ENCODE measurements around the gene NSF. TPM values are rescaled to one million over a fixed set of nuclear protein-coding genes. Genes with fewer than 3 reads are reported as not detected.

The NSF gene
- total and polyA plus RNA-seq, 2 experiments from 2014 or later, result 18.6 to 29.0 TPM

DNA sequence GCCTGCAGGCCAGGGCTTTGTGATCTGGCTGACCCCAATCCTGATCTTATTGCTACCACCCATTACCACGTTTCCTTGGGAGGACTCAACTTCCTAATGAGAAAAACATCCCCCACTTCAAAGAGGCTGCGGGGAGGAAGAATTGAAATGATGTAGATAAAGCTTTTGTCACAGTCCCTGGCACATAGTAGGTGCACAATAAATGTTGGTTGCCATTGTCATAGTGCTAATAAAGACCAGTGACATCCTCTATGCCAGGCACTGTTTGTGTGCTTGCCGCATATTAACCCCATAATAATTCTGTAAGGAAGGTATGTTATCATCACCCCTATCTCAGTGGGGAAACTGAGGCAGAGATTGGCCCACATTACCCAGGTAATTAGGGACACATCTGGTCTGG is 205.6 kb downstream of the NSF start:
- no peaks in the 10 kb centered on the region for H3K36me3 ChIP-seq
- H3K27me3 ChIP-seq, result no peaks in the 10 kb centered on the region
- no peak for DNase-seq (ENCODE audit: low read depth in 1 of 2, low spot score in 1 of 2)
- no peaks in the 10 kb centered on the region for H3K4me1 ChIP-seq (ENCODE audit: low read depth)
- no peak overlapping the region for H3K4me3 ChIP-seq
- no peaks in the 10 kb centered on the region for H3K9me3 ChIP-seq (ENCODE audit: low read depth)
- TF ChIP-seq CTCF (IDR thresholded peaks at IDR 0.05; ENCODE audit: low read depth, low read length), result no peak
- H3K27ac ChIP-seq, result no peak overlapping the region

GRCh38 chr17:46796524-46796923 is 206.1 kb downstream of the NSF start:
- H3K27me3 ChIP-seq, result no peaks in the 10 kb centered on the region
- no peak for TF ChIP-seq CTCF (IDR thresholded peaks at IDR 0.05; ENCODE audit: low read depth, low read length)
- no peaks in the 10 kb centered on the region for H3K9me3 ChIP-seq (ENCODE audit: low read depth)
- no peak for DNase-seq (ENCODE audit: low read depth in 1 of 2, low spot score in 1 of 2)
- no peaks in the 10 kb centered on the region for H3K36me3 ChIP-seq
- no peaks in the 10 kb centered on the region for H3K4me1 ChIP-seq (ENCODE audit: low read depth)
- H3K4me3 ChIP-seq, result no peak overlapping the region
- no peak overlapping the region for H3K27ac ChIP-seq

DNA sequence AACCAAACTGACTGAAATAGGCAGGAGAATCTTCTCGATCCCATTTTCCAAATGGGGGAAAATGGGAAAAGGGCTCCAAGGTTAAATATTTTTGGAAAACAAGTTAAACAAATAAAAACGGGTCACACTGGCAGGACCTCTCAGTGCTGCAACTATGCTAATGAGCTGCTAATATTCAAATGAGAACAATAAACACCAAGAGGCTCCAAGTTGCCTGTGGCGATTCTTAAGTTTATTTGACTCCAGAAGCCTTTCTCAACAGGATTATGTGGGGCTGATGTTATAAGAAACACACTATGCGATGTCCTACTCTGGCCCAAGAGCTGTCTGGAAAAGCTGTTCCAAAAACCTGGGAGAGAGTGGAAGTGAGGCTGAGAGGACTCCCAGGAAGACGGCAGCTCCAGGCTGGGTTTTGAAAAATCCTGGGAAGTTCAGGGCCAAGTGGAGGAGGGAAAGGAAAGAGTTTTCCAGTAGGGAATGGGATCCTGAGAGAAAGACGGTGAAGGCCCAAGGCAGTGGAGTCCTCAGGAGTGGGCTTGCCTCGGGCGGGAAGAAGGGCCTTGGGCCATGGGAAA is 206.6 kb downstream of the NSF start:
- no peak overlapping the region for H3K27ac ChIP-seq
- H3K36me3 ChIP-seq, result no peaks in the 10 kb centered on the region
- H3K9me3 ChIP-seq (ENCODE audit: low read depth), result no peaks in the 10 kb centered on the region
- no peaks in the 10 kb centered on the region for H3K4me1 ChIP-seq (ENCODE audit: low read depth)
- no peak for TF ChIP-seq CTCF (IDR thresholded peaks at IDR 0.05; ENCODE audit: low read depth, low read length)
- DNase-seq (ENCODE audit: low read depth in 1 of 2, low spot score in 1 of 2), result no peak
- no peak overlapping the region for H3K4me3 ChIP-seq
- H3K27me3 ChIP-seq, result no peaks in the 10 kb centered on the region

GRCh38 chr17:46800573-46800972 is 210.1 kb downstream of the NSF start:
- no peak overlapping the region for H3K27ac ChIP-seq
- no peaks in the 10 kb centered on the region for H3K4me1 ChIP-seq (ENCODE audit: low read depth)
- no peaks in the 10 kb centered on the region for H3K36me3 ChIP-seq
- no peaks in the 10 kb centered on the region for H3K27me3 ChIP-seq
- H3K4me3 ChIP-seq, result no peak overlapping the region
- H3K9me3 ChIP-seq (ENCODE audit: low read depth), result no peaks in the 10 kb centered on the region
- no peak for TF ChIP-seq CTCF (IDR thresholded peaks at IDR 0.05; ENCODE audit: low read depth, low read length)
- DNase-seq (ENCODE audit: low read depth in 1 of 2, low spot score in 1 of 2), result no peak

DNA sequence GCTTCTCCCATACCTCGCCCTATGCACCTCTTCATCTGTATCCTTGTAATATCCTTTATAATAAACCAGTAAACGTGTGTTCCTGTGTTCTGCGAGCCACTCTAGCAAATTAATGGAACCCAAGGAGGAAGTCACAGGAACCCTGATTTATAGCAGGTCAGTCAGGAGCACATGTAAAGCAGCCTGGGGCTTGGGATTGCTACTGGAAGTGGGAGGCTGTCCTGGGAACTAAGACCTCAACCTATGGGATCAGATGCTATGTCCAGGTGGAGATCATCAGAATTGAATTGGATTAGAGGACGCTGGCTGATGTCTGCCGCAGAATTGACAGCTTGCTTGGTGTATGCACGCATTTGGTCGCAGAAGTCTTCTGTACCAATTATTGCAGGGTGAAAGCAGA is 212.3 kb downstream of the NSF start:
- DNase-seq (ENCODE audit: low read depth in 1 of 2, low spot score in 1 of 2), result no peak
- no peak for TF ChIP-seq CTCF (IDR thresholded peaks at IDR 0.05; ENCODE audit: low read depth, low read length)
- Histone ChIP-seq H3K27me3 (no peaks in the 10 kb centered on the region), H3K27ac (no peak overlapping the region), H3K9me3 (ENCODE audit: low read depth) (no peaks in the 10 kb centered on the region), H3K4me1 (ENCODE audit: low read depth) (no peaks in the 10 kb centered on the region), H3K36me3 (no peaks in the 10 kb centered on the region), H3K4me3 (no peak overlapping the region)

GRCh38 chr17:46803544-46803943 is 213.1 kb downstream of the NSF start:
- Histone ChIP-seq H3K27me3 (no peaks in the 10 kb centered on the region), H3K9me3 (ENCODE audit: low read depth) (no peaks in the 10 kb centered on the region), H3K4me3 (no peak overlapping the region), H3K27ac (no peak overlapping the region), H3K36me3 (no peaks in the 10 kb centered on the region), H3K4me1 (ENCODE audit: low read depth) (no peaks in the 10 kb centered on the region)
- DNase-seq (ENCODE audit: low read depth in 1 of 2, low spot score in 1 of 2), result no peak
- no peak for TF ChIP-seq CTCF (IDR thresholded peaks at IDR 0.05; ENCODE audit: low read depth, low read length)

Measured in cardiac muscle cell (in vitro differentiated cells and primary cell).